OCI-LY3 (cell line): Measurements from ENCODE around the gene ZNF569.
"Not testable (repeated sequence)": the region's sequence is repeated elsewhere in the genome, so short reads cannot be mapped to it uniquely, and the experiment has no call there.

ENCODE experiments used
- EZH2phosphoT487 ChIP-seq: fragments of 200-600 bp; shearing (Covaris generic); IDR thresholded peaks from 2 replicates; pipeline ENCODE4 v1.6.1; 2018; ENCODE audit warnings: antibody characterized with exemption, mixed run types, low read depth
- TF ChIP-seq, protein P1 (sequence below): fragments of 200-600, 300-600 bp; sonication (generic); IDR thresholded peaks from 2 replicates; pipeline ENCODE4 v1.5.1; 2014; ENCODE audit warnings: antibody characterized with exemption, low read length, low read depth

DNA sequence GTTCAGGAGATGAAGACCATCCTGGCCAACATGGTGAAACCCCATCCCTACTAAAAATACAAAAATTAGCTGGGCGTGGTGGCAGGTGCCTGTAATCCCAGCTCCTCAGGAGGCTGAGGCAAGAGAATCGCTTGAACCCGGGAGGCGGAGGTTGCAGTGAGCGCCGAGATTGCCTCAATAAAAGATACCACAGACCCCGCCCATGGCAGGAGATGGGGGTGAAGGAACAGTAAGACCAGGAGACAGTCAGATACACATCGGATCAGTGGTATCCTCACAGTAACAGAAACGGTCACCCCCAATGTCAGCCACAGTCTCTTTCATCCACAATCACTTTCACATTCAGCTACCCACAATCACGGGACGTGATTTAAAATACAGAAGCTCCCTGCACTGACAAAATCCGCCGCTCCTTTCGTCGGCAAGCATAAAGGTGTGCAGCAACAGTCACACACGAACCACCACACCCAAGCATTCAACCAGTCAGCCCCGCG, 96.8 kb downstream of the ZNF569 start:
- TF ChIP-seq, protein P1, sequence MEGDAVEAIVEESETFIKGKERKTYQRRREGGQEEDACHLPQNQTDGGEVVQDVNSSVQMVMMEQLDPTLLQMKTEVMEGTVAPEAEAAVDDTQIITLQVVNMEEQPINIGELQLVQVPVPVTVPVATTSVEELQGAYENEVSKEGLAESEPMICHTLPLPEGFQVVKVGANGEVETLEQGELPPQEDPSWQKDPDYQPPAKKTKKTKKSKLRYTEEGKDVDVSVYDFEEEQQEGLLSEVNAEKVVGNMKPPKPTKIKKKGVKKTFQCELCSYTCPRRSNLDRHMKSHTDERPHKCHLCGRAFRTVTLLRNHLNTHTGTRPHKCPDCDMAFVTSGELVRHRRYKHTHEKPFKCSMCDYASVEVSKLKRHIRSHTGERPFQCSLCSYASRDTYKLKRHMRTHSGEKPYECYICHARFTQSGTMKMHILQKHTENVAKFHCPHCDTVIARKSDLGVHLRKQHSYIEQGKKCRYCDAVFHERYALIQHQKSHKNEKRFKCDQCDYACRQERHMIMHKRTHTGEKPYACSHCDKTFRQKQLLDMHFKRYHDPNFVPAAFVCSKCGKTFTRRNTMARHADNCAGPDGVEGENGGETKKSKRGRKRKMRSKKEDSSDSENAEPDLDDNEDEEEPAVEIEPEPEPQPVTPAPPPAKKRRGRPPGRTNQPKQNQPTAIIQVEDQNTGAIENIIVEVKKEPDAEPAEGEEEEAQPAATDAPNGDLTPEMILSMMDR: not testable (repeated sequence)
- TF ChIP-seq EZH2phosphoT487: not testable (repeated sequence)
